Activated CD4-positive, alpha-beta T cell treated with anti-CD3 and anti-CD28 coated beads, Interleukin-2, amount 50 U/mL, for 4 hours (primary cell): ENCODE results near the gene ZNF787.
"Not testable (repeated sequence)": the region's sequence is repeated elsewhere in the genome, so short reads cannot be mapped to it uniquely, and the experiment has no call there.

ENCODE experiments used
- DNase-seq, 2 experiments: peaks; one replicate each; pipeline ENCODE4 v3.0.0-alpha.2; 2020

Gene ZNF787

GRCh38 chr19:56119582-56119978 is 1.5 kb downstream of the ZNF787 start:
- no peak for DNase-seq

- DNase-seq = no peak
Measured at GRCh38 chr19:56118666-56119581, 2.2 kb downstream of the ZNF787 start.

- no peak for DNase-seq
Measured at GRCh38 chr19:56117889-56118288, 3.2 kb downstream of the ZNF787 start.

GRCh38 chr19:56117376-56117884 is 3.7 kb downstream of the ZNF787 start:
- DNase-seq = no peak

- no peak for DNase-seq
Measured at GRCh38 chr19:56116606-56117005, 4.5 kb downstream of the ZNF787 start.

- DNase-seq = no peak
Measured at GRCh38 chr19:56115490-56115889, 5.6 kb downstream of the ZNF787 start.

GRCh38 chr19:56114778-56115110 is 6.4 kb downstream of the ZNF787 start:
- no peak for DNase-seq

GRCh38 chr19:56114051-56114777 is 6.9 kb downstream of the ZNF787 start:
- no peak for DNase-seq

- DNase-seq = no peak
Measured at GRCh38 chr19:56113074-56113632, 7.9 kb downstream of the ZNF787 start.

- DNase-seq = no peak
Measured at GRCh38 chr19:56112313-56112709, 8.8 kb downstream of the ZNF787 start.

- no peak for DNase-seq
Measured at GRCh38 chr19:56111601-56112312, 9.3 kb downstream of the ZNF787 start.

GRCh38 chr19:56110515-56111448 is 10.3 kb downstream of the ZNF787 start:
- DNase-seq = no peak

- no peak for DNase-seq
Measured at GRCh38 chr19:56109226-56109625, 11.9 kb downstream of the ZNF787 start.

- DNase-seq = no peak
Measured at GRCh38 chr19:56108447-56109195, 12.5 kb downstream of the ZNF787 start.

GRCh38 chr19:56107626-56108351 is 13.3 kb downstream of the ZNF787 start:
- DNase-seq = no peak

GRCh38 chr19:56106993-56107392 is 14.1 kb downstream of the ZNF787 start:
- no peak for DNase-seq

- no peak for DNase-seq
Measured at GRCh38 chr19:56106397-56106849, 14.7 kb downstream of the ZNF787 start.

GRCh38 chr19:56105831-56106396 is 15.2 kb downstream of the ZNF787 start:
- not testable (repeated sequence) for DNase-seq

GRCh38 chr19:56105090-56105701 is 15.9 kb downstream of the ZNF787 start:
- DNase-seq = peak; percentile 42 to 46
